NCI-H460 (cell line): ENCODE results near the gene SEMA3A. TPM values are rescaled to one million over a fixed set of nuclear protein-coding genes. Genes with fewer than 3 reads are reported as not detected.

Experiments used
- DNase-seq: peaks from one replicate; pipeline ENCODE4 v3.0.0-alpha.2; 2016; ENCODE audit warnings: low read depth; ENCODE audit errors: extremely low read depth
- total RNA-seq: library from RNA; depleted of rRNA; stranded (reverse); fragments of >200 nt; shearing (Covaris generic); gene quantifications from 2 replicates; pipeline ENCODE4 v1.2.3, GENCODE V29; 2014

SEMA3A gene
- total RNA-seq, 1 experiment from 2014 or later: 73.9 TPM

GRCh38 chr7:84199216-84199615 is 4.6 kb upstream of the SEMA3A start:
- no peak for DNase-seq

- peak; percentile 69 for DNase-seq
Measured at GRCh38 chr7:84196084-84196503, 1.5 kb upstream of the SEMA3A start.

DNA sequence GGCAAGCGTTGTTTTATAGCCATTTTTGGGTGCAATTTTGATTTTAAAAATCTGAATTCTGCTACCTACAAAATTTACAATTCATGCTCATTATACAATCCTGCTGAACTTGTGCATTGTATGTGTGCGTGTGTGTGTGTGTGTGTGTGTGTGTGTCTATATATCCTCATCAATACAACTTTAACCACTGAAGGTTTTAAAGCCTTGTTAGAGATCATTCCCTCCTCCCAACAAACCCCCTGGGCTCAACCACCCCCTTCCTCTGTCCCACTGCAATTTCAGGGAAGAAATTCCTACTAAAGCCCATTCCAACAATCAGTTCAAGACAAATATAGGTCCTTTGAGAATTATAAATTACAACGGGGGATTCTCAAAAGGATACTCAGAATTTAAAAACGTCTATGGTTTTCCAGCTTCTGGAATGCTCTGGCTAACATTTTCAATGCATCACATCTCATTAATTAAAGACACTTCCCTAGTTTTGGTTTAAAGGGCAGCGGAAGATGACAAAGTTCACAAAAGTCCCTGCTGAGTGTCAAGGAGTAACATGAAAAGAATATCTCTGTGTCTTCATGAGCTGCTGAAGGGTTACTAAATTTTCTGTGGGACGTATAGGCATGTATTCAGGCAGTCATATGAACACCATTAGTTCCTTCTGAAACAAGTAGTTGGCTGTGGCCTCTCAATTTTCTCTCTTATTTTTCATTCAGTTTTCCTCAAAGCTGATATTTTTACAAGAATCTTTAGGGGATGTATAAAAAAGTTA is 889 bp upstream of the SEMA3A start:
- no peak for DNase-seq

DNA sequence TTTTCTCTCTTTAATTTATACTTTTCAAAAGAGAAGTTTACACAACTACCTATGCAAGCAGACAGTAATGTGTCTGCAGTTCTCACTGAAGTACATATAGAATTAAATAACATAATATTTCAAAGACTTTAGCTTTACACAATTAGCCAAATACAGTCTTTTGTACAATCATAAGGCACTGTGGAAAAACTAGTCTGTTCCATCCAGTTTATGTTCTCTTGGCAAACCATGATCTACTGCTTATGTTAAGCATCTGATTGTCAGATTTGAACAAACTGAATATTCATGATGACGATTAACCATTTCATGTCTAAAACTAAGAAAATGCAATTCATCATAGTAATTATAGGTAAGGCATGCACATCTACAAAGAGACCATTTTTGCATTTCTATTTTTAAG is 842 bp downstream of the SEMA3A start:
- DNase-seq: no peak

- DNase-seq: no peak
Measured at GRCh38 chr7:84191842-84192241, 2.7 kb downstream of the SEMA3A start.

GRCh38 chr7:84191261-84191660 is 3.3 kb downstream of the SEMA3A start:
- DNase-seq: no peak

- no peak for DNase-seq
Measured at GRCh38 chr7:84190016-84190705, 4.4 kb downstream of the SEMA3A start.

- DNase-seq: no peak
Measured at GRCh38 chr7:84188786-84189405, 5.7 kb downstream of the SEMA3A start.

DNA sequence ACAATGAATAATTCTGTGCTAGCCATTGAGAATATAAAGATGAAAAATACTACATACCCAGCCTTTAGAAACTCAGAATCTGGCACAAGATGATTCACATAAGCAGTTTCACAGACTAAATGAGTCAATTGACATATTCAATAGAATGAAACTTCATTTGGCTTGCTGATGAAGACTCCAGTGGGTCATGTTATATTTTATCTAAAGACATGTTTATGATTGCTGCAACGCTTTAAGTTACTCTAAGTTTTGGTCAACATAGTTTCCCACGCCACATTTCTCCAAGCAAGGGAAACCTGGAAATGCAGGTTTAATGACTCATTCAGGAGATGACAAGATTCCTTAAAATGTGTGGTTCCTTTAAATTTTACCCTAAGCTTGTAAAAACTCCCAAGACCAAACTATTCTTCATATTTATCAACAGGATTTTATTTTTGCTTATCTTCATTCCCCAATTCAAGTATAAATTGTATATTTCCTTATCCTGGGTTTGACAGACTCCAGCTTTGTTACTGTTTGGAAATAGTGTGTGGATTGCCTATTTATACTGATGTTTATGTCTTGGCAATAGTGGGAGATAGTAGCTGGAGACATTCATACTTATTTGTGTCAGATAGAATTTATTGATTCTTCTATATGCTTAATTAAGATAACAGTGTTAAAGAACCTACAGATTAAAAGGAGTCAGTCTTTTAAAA is 6.6 kb downstream of the SEMA3A start:
- DNase-seq: no peak

DNA sequence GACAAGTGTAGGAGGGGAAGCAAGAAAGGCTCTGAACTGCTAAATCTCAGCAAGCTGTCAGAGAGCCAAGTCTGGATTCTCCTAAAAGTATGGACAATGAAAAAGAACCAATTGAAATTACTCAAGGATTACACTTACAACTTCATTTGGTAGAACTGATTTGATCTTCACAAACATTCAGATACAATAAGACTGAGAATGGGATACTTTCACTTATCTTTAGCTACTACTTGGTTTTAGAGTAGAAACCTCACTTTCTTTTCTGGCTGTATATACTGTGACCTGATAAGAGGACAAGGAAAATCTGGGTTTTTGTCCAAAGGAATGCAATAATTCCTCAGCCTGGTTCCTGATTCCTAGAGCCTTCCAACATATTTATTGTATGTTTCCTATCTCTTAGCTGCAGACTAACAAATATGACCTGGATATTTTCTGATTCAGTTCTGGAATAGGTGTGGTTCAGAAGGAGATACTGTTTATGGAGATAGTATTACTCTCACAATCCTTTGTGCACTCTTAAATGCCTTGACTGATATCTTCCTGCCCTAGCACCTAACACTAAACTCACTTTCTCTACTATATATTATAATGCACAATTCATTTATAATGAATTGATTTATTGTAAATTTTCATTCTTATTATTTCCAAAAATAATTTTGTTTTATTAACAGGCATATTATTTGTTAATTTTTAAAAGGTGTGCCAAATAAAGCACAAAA is 7.3 kb downstream of the SEMA3A start:
- no peak for DNase-seq

GRCh38 chr7:84183741-84184140 is 10.8 kb downstream of the SEMA3A start:
- DNase-seq: no peak

DNA sequence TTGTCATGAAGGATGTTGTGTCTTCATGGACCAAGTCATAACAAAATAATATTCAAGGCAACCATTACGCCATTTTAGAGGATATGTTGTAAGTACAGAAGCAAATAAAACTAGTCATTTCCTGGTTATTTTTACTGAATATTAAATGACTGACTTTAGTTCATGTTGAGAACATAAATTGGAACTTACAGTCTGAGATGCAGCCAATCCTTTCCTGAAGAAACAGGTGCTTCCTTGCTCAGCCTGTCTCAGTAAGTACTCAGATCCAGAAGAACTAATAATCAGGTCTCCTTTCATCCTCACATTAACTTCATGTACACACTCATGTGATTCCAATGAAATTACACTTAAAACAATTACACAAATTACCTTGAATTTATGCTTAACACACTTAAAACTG is 12.3 kb downstream of the SEMA3A start:
- DNase-seq: no peak

GRCh38 chr7:84181628-84182027 is 13.0 kb downstream of the SEMA3A start:
- DNase-seq: no peak

- DNase-seq: no peak
Measured at GRCh38 chr7:84177758-84178412, 16.7 kb downstream of the SEMA3A start.

DNA sequence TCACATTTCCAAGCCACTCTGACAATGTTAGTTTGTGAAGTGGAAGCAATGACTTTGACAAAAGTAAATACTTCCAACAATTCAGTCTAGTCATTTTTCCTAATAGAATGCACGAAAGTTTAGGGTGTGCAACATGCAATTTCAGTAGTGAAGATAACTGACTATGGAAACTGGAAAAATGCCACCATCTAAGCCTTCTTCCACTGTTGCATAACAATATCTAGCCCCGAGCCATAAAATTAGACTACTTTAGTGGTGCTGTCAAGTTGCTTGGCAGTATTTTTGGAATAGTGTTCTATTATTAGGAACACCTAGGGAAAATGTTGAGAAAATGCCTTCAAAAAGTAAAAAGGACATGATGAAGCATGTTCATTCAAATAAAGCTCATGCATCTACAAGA is 17.9 kb downstream of the SEMA3A start:
- DNase-seq: no peak

DNA sequence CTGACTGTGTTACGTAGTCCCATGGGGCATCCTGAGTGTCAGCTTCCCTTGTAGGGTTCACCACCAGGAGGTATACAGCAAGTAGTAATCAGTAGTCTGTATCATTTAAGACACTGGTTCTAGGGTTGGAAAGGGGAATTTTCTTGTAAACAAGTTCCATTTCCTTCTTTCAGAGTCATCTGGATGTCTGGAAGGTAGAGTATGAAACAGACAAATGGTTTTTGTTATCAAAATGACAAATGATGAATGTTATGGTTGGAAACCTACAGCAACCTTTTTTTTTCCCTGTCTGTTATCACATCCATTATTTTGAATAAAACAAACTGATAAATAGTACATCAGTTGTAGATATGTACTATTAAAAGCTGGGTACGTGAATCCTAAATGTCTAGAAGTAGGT is 19.1 kb downstream of the SEMA3A start:
- DNase-seq: no peak

GRCh38 chr7:84170646-84171045 is 23.9 kb downstream of the SEMA3A start:
- no peak for DNase-seq

- DNase-seq: no peak
Measured at GRCh38 chr7:84162584-84162983, 32.0 kb downstream of the SEMA3A start.

GRCh38 chr7:84162125-84162524 is 32.5 kb downstream of the SEMA3A start:
- no peak for DNase-seq

GRCh38 chr7:84161398-84161797 is 33.2 kb downstream of the SEMA3A start:
- no peak for DNase-seq
